CD4-positive, alpha-beta T cell treated with Interleukin-15 for 4 hours (primary cell): ENCODE data around the gene DAPK1.

ENCODE experiments used
- DNase-seq: peaks from one replicate; pipeline ENCODE4 v3.0.0-alpha.2; 2020; ENCODE audit warnings: low spot score

Gene DAPK1

DNA sequence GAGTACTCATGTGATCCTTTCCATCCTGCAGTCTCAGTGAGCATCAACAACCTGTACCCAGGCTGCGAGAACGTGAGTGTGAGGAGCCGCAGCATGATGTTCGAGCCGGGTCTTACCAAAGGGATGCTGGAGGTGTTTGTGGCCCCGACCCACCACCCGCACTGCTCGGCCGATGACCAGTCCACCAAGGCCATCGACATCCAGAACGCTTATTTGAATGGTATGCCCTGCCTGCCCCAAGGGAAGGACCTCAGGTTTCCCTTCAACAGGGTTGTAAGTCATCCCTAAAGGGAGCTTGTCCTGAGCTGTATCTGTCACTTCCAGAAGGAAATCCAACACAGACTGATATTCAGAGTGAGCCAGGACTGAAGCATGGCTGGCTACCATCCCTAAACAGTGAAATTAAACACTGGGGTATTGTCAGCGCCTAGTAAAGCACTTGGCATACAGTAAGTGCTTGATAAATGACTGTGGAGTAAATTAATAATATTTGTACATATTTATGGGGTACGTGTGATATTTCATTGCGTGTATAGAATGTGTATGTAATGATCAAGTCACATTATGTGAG, 188.9 kb downstream of the DAPK1 start:
- DNase-seq = no peak

DNA sequence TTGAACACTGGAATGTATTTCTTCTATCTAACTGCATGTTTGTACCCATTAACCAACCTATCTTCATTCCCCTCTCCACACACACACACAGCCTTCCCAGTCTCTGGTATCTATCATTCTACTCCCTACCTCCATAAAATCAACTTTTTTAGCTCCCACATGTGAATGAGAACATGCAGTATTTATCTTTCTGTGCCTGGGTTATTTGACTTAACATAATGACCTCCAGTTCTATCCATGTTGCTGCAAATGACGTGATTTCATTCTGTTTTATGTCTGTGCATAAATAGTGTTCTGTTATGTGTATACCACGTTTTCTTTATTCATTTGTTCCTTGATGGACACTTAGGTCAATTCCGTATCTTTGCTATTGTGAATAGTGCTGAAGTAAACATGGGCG, 189.5 kb downstream of the DAPK1 start:
- no peak for DNase-seq

DNA sequence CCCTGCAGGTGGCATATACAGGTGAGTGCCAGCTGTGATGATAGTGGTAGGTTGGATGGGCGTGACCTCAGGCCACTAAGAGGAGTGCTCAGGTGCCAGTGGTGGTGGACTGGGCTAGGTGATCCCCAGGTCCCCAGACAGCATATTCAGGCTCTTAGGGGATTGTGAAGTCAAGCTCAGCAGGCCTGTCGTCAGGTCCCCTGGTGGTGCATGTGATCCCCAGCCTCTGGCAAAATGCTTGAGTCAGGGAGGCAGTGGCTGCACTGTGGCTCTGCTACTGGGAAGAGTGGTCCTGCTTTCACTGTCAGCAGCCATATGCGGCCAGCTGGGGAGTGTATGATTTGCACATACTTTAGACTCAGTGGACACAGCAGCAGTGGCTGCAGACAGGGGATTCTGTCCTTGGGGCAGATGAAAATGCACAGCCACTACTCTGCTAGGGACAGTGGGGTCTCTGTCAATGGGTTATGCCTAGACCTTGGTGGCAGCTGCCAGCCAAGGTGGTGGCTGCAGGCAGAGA, 196.6 kb downstream of the DAPK1 start:
- DNase-seq = no peak

DNA sequence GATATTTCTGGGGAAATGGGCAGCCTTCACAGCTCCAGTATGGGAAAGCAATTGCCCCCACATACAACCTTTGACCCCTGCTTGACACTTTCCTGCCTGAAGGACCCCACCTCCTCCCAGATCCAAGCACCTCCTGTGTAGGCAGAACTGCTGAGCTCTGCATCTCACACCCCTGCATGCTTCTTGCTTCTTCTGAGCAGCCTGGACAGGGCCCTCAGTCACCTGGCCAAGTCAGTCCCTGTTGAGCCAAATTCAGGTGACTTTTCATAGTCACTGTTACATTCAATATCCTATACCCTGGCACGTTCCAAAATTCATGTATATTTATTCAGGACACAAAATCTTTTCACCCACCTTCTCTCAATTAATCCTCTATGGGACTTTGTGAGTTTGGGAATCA, 197.9 kb downstream of the DAPK1 start:
- DNase-seq = no peak

DNA sequence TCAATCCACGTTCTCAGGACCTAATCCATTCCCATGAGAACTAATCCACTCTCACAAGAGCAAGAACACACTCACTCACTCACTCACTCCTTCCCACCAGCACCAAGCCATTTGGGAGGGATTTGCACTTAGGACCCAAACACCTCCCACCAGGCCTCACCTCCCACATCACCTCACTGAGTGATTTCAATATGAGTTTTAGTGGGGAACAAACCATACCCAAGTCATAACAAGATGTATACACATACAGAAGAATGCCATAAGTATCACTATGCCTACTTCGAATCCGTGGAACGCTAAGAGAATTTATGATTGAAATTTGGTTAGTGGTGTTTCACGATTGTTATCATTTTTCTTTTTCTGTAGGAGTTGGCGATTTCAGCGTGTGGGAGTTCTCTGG, 199.0 kb downstream of the DAPK1 start:
- DNase-seq = no peak

DNA sequence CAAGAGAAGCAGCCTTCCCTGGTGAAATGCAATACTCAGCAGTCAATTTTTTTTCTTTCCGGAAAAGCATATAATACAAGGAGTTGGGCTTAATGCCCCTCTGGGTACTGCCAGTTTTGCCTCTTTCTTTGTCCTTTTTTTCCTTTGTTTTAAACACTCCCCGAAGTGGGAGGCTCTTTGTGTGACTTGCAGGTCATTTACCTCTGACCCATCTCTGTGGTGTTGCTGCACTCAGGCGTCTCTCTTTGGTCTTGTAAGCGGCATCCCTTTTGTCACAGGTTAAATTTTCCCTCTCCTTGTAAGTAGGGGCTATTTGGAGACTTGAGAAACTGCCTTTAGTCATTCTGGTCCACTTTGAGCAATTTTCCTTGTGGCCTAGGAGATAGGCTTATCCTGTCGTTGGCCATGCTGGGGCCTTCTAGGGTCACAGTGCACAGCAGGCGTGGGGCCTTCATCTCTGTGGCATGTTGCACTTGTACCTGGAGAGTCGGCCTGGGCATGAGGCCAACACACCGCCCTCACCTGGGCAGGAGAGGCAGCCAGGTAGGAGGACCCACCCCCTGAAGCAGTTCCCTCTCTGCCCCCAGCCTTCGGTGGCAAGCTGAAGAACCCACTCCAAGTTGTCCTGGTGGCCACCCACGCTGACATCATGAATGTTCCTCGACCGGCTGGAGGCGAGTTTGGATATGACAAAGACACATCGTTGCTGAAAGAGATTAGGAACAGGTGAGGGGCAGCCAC, 200.6 kb downstream of the DAPK1 start:
- DNase-seq = no peak

DNA sequence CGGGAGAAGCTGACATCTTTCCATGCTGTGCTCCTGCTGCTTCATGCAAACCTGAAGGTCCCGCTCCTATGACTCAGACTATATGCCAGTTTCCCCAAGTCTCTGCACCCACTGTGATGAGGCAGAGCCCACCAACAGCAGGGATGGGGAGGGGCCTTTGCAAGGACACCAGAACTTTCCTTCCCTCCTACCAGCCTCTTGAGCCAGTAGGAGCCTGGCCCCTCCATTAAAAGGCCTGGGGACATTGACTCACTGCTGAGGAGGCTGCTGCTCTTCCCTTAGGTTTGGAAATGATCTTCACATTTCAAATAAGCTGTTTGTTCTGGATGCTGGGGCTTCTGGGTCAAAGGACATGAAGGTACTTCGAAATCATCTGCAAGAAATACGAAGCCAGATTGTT, 202.2 kb downstream of the DAPK1 start:
- DNase-seq = no peak

DNA sequence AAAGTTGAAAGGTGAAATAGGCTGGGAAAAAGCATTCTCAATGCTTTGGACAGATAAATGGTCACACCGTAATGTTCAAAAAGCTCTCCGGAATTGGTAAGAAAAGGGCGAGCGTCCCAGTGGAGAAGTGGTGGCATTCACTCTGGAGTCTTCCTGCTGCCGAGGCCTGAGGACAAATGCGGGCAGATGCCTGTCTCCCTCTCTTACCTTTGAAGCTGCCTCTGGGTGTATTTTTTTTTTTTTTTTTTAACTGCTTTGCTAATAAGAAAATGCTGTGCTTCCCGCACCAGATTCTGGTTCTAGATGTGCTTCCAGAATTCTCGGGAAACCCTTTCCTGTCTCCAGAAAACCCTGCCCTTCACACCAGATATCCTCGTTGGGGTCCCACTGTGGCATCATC, 203.8 kb downstream of the DAPK1 start:
- no peak for DNase-seq

DNA sequence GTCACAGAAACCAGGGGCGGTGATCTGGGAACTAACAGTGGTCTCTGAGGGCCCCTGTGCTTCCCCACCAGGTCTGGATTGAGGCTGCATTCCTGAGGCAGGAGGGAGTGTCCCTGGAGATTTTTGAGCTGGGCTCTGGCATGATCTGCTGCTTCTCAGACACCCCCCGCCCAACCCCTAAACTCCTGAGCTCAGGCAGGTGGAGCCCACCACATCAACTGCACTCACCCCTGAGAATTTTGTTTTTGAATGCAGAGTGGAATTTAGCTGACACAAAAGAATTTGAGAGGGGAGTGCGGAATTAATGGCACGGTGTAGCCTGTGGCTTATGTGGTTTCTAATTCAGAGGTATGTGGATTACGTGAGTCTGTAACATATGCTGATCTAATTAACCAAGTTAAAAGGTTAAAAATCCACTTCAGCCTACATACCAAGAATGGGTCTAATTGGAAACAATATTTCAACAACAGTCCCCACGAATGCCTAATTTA, 204.3 kb downstream of the DAPK1 start:
- no peak for DNase-seq

DNA sequence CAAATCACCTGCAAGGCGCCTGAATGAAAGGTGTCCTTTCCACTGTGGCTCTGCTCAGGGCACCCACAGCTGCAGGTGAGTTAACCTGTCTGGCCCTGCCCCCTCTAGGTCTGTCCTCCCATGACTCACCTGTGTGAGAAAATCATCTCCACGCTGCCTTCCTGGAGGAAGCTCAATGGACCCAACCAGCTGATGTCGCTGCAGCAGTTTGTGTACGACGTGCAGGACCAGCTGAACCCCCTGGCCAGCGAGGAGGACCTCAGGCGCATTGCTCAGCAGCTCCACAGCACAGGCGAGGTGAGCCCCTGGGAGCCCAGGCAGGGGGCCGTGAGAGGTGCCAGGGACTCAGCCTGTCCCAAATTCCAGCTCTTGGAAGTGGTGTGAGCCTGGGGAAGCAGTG, 205.3 kb downstream of the DAPK1 start:
- no peak for DNase-seq

DNA sequence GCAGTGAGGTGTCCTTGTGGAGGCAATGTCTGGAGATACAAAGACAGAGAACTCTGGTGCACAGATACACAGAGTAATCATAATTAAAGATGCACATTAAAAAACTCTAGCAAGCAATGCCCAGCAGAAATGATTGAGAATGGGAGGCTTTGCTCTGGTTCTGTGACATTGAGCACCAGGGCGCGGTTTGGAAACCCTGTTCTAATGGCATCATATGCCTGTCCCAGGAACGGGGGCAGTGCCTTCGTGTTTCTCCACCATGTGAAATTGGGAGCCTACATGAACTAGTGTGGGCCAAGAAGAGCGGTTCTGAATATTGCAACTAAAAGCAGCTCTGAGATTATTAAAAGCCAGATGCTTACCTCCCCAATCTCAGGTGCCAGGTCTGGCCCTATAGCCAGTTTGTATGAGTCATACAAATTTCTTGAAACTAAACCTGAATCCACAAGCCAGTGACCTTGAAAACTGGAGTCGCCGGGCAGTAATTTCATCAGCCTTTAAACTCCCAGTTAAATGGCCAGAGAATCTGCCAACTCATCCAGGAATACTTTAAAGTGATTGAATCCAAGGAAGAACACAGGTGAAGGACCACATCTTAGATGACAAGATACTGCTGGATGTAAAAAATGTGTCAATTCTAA, 206.1 kb downstream of the DAPK1 start:
- no peak for DNase-seq

DNA sequence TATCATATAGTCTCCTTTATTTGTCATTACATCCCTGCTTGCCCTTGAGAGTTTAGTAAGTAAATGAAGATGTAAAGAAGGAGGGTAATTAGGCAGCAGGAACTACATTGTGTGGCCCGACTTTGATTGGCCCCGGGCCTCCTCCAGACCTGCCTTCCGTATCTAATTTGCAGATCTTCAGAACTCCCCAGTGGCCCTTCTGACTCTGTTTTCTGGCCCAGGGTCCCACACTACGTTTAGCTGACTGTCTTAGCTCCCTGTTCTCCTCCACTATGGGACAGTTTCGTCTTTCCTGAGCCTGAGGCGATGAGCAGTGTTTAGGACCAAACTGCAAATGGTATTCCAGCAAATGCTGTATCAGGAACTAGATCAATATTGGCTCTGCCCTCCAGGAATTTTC, 206.7 kb downstream of the DAPK1 start:
- DNase-seq = no peak

DNA sequence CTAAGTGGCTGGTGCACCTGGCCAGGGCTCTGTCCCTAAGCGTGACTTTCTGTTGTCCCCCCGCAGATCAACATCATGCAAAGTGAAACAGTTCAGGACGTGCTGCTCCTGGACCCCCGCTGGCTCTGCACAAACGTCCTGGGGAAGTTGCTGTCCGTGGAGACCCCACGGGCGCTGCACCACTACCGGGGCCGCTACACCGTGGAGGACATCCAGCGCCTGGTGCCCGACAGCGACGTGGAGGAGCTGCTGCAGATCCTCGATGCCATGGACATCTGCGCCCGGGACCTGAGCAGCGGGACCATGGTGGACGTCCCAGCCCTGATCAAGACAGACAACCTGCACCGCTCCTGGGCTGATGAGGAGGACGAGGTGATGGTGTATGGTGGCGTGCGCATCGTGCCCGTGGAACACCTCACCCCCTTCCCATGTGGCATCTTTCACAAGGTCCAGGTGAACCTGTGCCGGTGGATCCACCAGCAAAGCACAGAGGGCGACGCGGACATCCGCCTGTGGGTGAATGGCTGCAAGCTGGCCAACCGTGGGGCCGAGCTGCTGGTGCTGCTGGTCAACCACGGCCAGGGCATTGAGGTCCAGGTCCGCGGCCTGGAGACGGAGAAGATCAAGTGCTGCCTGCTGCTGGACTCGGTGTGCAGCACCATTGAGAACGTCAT, 208.5 kb downstream of the DAPK1 start:
- no peak for DNase-seq

DNA sequence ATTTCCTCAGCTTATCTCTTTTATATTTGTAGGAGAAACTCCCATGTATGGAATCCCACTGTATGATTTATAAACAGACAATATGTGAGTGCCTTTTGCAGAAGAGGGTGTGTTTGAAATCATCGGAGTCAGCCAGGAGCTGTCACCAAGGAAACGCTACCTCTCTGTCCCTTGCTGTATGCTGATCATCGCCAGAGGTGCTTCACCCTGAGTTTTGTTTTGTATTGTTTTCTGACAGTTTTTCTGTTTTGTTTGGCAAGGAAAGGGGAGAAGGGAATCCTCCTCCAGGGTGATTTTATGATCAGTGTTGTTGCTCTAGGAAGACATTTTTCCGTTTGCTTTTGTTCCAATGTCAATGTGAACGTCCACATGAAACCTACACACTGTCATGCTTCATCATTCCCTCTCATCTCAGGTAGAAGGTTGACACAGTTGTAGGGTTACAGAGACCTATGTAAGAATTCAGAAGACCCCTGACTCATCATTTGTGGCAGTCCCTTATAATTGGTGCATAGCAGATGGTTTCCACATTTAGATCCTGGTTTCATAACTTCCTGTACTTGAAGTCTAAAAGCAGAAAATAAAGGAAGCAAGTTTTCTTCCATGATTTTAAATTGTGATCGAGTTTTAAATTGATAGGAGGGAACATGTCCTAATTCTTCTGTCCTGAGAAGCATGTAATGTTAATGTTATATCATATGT, 210.3 kb downstream of the DAPK1 start:
- no peak for DNase-seq

DNA sequence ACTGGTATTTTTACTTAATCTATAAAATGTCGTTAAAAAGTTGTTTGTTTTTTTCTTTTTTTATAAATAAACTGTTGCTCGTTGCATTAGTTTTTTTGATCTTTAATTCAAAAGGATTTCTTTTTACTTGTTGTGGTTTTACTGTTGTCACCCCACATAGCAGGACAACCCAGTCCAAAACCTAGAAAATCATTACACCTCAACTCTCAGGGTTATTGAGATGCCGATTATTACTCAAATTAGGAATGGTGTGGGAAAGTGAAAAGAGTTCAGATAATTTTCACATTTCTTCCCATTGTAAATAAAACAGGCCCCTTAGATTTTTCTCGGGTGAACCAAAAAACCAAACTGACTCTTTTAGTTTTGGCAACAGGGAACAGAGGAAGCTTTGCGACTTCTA, 210.9 kb downstream of the DAPK1 start:
- DNase-seq = no peak

DNA sequence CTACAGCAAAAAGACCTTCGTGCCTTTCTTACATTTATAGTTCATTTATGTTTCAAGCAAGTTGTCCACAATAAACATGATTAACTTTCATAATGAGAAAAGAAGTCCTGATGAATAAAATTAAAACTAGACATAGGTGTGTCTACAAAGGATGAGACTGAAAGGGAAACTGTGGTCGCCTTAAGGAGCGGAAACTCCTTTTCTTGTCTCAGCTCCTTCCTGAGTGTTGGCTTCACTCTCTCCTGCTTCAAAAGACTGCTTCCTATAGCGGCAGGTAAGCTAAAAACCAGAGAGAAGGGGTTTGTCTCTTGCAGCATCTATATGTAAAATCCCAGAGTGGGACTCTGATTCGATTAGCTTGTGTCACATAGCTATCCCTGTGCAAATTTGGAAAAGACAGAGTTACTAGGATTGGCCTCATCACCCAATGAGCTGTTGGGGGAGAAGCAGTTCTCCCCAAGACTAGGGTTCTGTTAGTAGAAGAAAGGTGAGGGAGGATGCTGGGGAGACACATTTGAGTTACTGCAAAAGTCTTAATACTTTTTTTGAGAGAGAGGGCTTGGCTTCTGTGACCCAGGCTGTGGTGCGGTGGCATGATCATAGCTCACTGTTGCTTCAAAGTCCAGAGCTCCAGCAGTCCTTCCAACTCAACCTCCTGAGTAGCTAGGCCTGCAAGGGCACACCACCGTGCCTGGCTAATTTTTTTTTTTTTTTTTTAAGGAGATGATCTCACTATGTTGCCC, 211.5 kb downstream of the DAPK1 start:
- peak; percentile 36 for DNase-seq

DNA sequence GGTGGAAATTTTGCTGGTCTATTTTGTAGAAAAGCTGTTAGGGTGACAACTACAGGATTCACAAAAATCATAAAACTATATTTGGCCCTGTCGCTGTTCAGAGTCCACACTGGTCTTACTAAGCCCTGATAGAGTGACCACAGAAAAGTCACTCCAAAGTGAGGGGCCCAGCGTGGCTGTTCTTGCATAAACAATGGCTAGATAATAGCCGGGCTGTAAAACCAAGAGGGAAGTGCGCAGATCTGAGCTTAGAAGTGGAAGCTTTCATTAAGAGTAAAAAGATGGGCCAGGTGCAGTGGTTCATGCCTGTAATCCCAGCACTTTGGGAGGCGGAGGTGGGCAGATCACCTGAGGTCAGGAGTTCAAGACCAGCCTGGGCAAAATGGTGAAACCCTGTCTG, 212.8 kb downstream of the DAPK1 start:
- DNase-seq = no peak

DNA sequence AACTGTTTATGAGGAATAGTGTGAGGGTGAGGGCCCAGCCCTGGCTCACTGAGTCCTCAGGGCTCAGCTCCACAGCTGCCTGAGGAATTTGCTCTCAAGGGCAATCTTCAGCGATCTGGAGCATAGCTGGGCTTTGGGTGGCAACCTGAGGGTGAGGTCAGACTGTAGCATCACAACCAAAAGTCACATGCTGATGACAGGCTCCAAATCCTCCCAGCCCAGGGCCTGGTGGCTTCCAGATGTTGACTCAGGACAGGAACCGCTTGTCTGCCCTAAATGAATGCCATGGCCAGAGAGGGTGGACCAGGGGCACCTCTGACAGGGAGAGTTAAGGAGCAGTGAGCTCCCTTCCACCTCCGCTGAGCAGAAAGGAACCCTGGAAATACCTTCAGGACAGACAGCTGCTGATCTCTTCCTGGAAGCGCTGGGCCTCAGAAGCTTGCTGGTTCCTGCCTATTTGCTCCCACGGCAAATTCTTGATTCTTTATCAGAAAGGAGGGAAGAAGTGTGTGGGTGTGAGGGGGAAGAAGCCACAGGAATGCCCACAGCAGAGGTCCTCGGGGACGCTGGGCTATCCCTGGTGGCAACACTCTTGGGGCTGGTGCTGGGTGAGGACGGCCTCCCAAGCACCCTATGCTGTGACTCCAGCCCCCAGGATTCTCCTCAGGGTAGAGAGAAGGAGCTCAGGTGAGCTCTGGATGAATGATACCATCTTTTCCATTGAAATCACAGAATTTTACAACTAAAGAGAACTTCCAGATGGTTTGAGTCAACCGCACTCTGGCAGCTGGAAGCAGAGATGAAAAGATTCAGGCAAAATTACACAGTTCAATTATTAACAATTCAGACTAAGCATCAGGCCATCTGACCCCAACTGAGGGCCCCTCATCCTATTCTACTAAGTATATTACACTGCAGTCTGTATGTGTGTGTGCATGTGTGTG, 214.5 kb downstream of the DAPK1 start:
- DNase-seq = no peak

DNA sequence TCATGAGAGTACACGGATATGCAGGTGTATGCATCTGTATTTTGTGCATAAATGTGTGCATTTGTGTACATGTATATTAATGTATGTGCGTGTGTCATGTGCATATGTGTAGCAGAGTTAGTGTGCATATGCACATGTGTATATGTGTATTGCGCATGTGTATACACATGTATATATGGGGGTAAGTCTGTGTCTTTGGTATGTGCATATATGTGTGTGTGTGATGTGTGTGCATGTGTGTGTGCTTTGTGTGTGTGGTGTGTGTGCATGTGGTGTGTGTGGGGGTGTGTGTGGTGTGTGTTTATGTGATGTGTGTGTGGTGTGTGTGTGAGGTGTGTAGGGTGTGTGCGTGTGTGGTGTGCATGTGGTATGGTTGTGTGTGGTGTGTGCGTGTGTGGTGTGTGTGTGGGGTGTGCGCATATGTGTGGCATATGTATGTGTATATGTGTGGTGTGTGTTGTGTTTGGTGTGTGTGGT, 215.2 kb downstream of the DAPK1 start:
- DNase-seq = no peak
